ENCODE results near the gene DMD.

GRCh38 chrX:33198561-33199279 lies 12.6 kb downstream of the DMD start:
- TF ChIP-seq, protein P1, sequence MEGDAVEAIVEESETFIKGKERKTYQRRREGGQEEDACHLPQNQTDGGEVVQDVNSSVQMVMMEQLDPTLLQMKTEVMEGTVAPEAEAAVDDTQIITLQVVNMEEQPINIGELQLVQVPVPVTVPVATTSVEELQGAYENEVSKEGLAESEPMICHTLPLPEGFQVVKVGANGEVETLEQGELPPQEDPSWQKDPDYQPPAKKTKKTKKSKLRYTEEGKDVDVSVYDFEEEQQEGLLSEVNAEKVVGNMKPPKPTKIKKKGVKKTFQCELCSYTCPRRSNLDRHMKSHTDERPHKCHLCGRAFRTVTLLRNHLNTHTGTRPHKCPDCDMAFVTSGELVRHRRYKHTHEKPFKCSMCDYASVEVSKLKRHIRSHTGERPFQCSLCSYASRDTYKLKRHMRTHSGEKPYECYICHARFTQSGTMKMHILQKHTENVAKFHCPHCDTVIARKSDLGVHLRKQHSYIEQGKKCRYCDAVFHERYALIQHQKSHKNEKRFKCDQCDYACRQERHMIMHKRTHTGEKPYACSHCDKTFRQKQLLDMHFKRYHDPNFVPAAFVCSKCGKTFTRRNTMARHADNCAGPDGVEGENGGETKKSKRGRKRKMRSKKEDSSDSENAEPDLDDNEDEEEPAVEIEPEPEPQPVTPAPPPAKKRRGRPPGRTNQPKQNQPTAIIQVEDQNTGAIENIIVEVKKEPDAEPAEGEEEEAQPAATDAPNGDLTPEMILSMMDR (IDR thresholded peaks at IDR 0.05), result no peak
- TF ChIP-seq EZH2 (IDR thresholded peaks at IDR 0.05), result no peak

All from neural progenitor cell (in vitro differentiated cells).